AG04450 (cell line): Measurements from ENCODE around the gene BRF1. TPM values are rescaled to one million over a fixed set of nuclear protein-coding genes. Genes with fewer than 3 reads are reported as not detected.
"Not testable (repeated sequence)": the region's sequence is repeated elsewhere in the genome, so short reads cannot be mapped to it uniquely, and the experiment has no call there.

Experiments used
- CTCF ChIA-PET: fragments of 300-600, 350-600 bp; formaldehyde crosslinking; extraction: SDS; loops from one replicate; lab custom pipeline; 2022; ENCODE audit warnings: antibody characterized with exemption, inconsistent platforms; lab: Charles Lee
- POLR2A ChIA-PET: fragments of 350-600 bp; formaldehyde crosslinking; extraction: SDS; loops from one replicate; lab custom pipeline; 2021; ENCODE audit warnings: antibody characterized with exemption, inconsistent platforms; lab: Yijun Ruan, JAX
- DNase-seq: peaks from one replicate; pipeline ENCODE4 v3.0.0-alpha.2; 2011; ENCODE audit warnings: low read depth, low spot score
- H3K27ac ChIP-seq: one replicate; pipeline ENCODE4 v1.5.1; 2012; ENCODE audit warnings: low read depth, low read length, control low read depth
- H3K27me3 ChIP-seq: one replicate; pipeline ENCODE4 v1.6.0; 2012; ENCODE audit warnings: low read length; ENCODE audit not compliant: control insufficient read depth, insufficient read depth
- H3K4me3 ChIP-seq: 2 replicates; pipeline ENCODE4 v1.5.1; 2011; ENCODE audit warnings: mild to moderate bottlenecking, low read depth, low read length, control low read depth
- H3K9me3 ChIP-seq: 2 replicates; pipeline ENCODE4 v1.5.1; 2012; ENCODE audit warnings: low read length; ENCODE audit not compliant: control insufficient read depth, insufficient read depth
- CTCF ChIP-seq: IDR thresholded peaks from 2 replicates; pipeline ENCODE4 v1.5.1; 2011; ENCODE audit warnings: low read depth, low read length, control low read depth, inconsistent platforms
- polyA plus RNA-seq: library from polyadenylated mRNA; depleted of rRNA; stranded (reverse); fragments of >200 nt; gene quantifications from 2 replicates; pipeline ENCODE4 v1.2.3, GENCODE V29; 2011

Gene BRF1
- polyA plus RNA-seq, 1 experiment = 6.3 TPM

- ChIA-PET CTCF (no interaction called here), POLR2A (no interaction called here)
- no peak overlapping the region for H3K4me3 ChIP-seq
- no peaks in the 10 kb centered on the region; the same call in 1 of the 2 replicates for H3K9me3 ChIP-seq
- no peak for DNase-seq
- no peak overlapping the region for H3K27ac ChIP-seq
- H3K27me3 ChIP-seq = no peaks in the 10 kb centered on the region
- no peak for TF ChIP-seq CTCF
Measured at GRCh38 chr14:105328678-105329390, 28.0 kb upstream of the BRF1 start.

- Histone ChIP-seq H3K27me3 (no peaks in the 10 kb centered on the region), H3K9me3 (no peaks in the 10 kb centered on the region; the same call in 1 of the 2 replicates), H3K4me3 (no peak overlapping the region), H3K27ac (no peak overlapping the region)
- no peak for TF ChIP-seq CTCF
- ChIA-PET POLR2A (no interaction called here), CTCF (no interaction called here)
- DNase-seq = no peak
Measured at GRCh38 chr14:105328070-105328677, 27.4 kb upstream of the BRF1 start.

- CTCF ChIA-PET, H3K4me3 ChIP-seq, POLR2A ChIA-PET: not testable (repeated sequence)
Measured at GRCh38 chr14:105327695-105328045, 26.9 kb upstream of the BRF1 start.

GRCh38 chr14:105326891-105327694 is 26.3 kb upstream of the BRF1 start:
- Histone ChIP-seq H3K27ac (no peak overlapping the region), H3K4me3 (no peak overlapping the region), H3K27me3 (no peaks in the 10 kb centered on the region), H3K9me3 (no peaks in the 10 kb centered on the region; the same call in 1 of the 2 replicates)
- POLR2A ChIA-PET = no interaction called here
- CTCF ChIA-PET = no interaction called here
- no peak for TF ChIP-seq CTCF
- DNase-seq = no peak

More at GRCh38 chr14:105327695-105328045, 26.9 kb upstream of the BRF1 start:
- H3K9me3 ChIP-seq, H3K27ac ChIP-seq, H3K27me3 ChIP-seq, DNase-seq: not testable (repeated sequence)

- ChIA-PET POLR2A (no interaction called here), CTCF (no interaction called here)
- Histone ChIP-seq H3K27ac (no peak overlapping the region), H3K27me3 (no peaks in the 10 kb centered on the region), H3K9me3 (no peaks in the 10 kb centered on the region; the same call in 1 of the 2 replicates), H3K4me3 (no peak overlapping the region)
- no peak for TF ChIP-seq CTCF
- DNase-seq = no peak
Measured at GRCh38 chr14:105326568-105326867, 25.7 kb upstream of the BRF1 start.
